Endothelial cell of umbilical vein (primary cell): ENCODE measurements around the gene DOCK1. TPM values are rescaled to one million over a fixed set of nuclear protein-coding genes. Genes with fewer than 3 reads are reported as not detected.
"Not testable (repeated sequence)": the region's sequence is repeated elsewhere in the genome, so short reads cannot be mapped to it uniquely, and the experiment has no call there.

Source experiments
- BruUV-seq: library from RNA; stranded (reverse); fragments of 400-500 nt; replicated peaks from 2 replicates; lab custom pipeline; 2021; lab: Mats Ljungman, UMichigan
- CTCF ChIA-PET: fragments of 300-600, 350-600 bp; sonication (Branson Sonifier 250); formaldehyde crosslinking; loops from one replicate; lab custom pipeline; 2021; ENCODE audit warnings: antibody characterized with exemption, inconsistent platforms; lab: Charles Lee
- POLR2A ChIA-PET: fragments of 300-600, 350-600 bp; sonication (Branson Sonifier 250); formaldehyde crosslinking; loops from one replicate; lab custom pipeline; 2021; ENCODE audit warnings: antibody characterized with exemption, inconsistent platforms; lab: Charles Lee
- DNase-seq: peaks from one replicate; pipeline ENCODE4 v3.0.0-alpha.2; 2011; ENCODE audit warnings: low read depth, low spot score
- FAIRE-seq: peaks from 2 replicates; lab custom pipeline; 2011; peaks lifted over from hg19 to GRCh38; lab: Jason Lieb, UNC
- H2AFZ ChIP-seq: 2 replicates; pipeline ENCODE4 v1.6.0; 2012; ENCODE audit warnings: low read depth, low read length, control low read depth, inconsistent platforms
- H3K27ac ChIP-seq: 2 replicates; pipeline ENCODE4 v1.5.1; 2011; ENCODE audit warnings: low read depth, mild to moderate bottlenecking, control low read depth, low read length, moderate library complexity; ENCODE audit not compliant: insufficient read depth
- H3K27me3 ChIP-seq, 2 experiments: 2 replicates each; pipeline versions ENCODE4 v1.6.0 to v1.6.1; 2011; ENCODE audit warnings: low read length in 2 of 2, mixed read lengths in 1 of 2; ENCODE audit not compliant: control insufficient read depth in 2 of 2, insufficient read depth in 2 of 2
- H3K36me3 ChIP-seq, 2 experiments: 2 replicates in 1 of 2; 3 replicates in 1 of 2; pipeline ENCODE4 v1.5.1; 2011; ENCODE audit warnings: low read length in 2 of 2, mild to moderate bottlenecking in 1 of 2, moderate library complexity in 1 of 2; ENCODE audit not compliant: control insufficient read depth in 2 of 2, insufficient read depth in 2 of 2; ENCODE audit errors: extremely low read depth in 1 of 2
- H3K4me1 ChIP-seq: 3 replicates; pipeline ENCODE4 v1.5.1; 2011; ENCODE audit warnings: mild to moderate bottlenecking, low read length; ENCODE audit not compliant: control insufficient read depth, insufficient read depth; ENCODE audit errors: extremely low read depth
- H3K4me2 ChIP-seq: 2 replicates; pipeline ENCODE4 v1.6.1; 2011; ENCODE audit warnings: low read length, control low read depth, mixed read lengths; ENCODE audit not compliant: insufficient read depth
- H3K4me3 ChIP-seq, 3 experiments: fragments of 200-600 bp in 1 of 3; sonication (generic), shearing (Covaris generic) in 1 of 3; replicated peaks in 1 of 3; 2 replicates each; pipeline ENCODE4 v1.5.1; 2011 to 2016; ENCODE audit warnings: control low read depth in 3 of 3, low read length in 3 of 3, mild to moderate bottlenecking in 2 of 3, inconsistent platforms in 1 of 3, low read depth in 1 of 3, moderate library complexity in 1 of 3; ENCODE audit not compliant: insufficient read depth in 1 of 3
- H3K79me2 ChIP-seq: 2 replicates; pipeline ENCODE4 v1.6.0; 2012; ENCODE audit warnings: low read length, inconsistent platforms; ENCODE audit not compliant: control insufficient read depth, insufficient read depth
- H3K9ac ChIP-seq: replicated peaks from 2 replicates; pipeline ENCODE3; 2011; ENCODE audit warnings: low read length, control low read depth; ENCODE audit not compliant: insufficient read depth; ENCODE audit errors: extremely low read depth
- H3K9me1 ChIP-seq: replicated peaks from 3 replicates; pipeline ENCODE4 v1.6.0; 2011; ENCODE audit warnings: mild to moderate bottlenecking, low read length; ENCODE audit not compliant: control insufficient read depth, insufficient read depth; ENCODE audit errors: extremely low read depth
- H3K9me3 ChIP-seq: replicated peaks from 2 replicates; pipeline ENCODE4 v1.5.1; 2012; ENCODE audit warnings: low read length, inconsistent platforms; ENCODE audit not compliant: control insufficient read depth, insufficient read depth
- H4K20me1 ChIP-seq: replicated peaks from 2 replicates; pipeline ENCODE3; 2011; ENCODE audit warnings: mild to moderate bottlenecking, low read length; ENCODE audit not compliant: control insufficient read depth, insufficient read depth; ENCODE audit errors: extremely low read depth
- CTCF ChIP-seq, 2 donors: IDR thresholded peaks; 1 replicate in 1 of 2; 2 replicates in 1 of 2; pipeline ENCODE4 v1.5.1; 2011; ENCODE audit warnings: low read length in 2 of 2, mild to moderate bottlenecking in 2 of 2, moderate library complexity in 2 of 2, control low read depth in 1 of 2, inconsistent platforms in 1 of 2, low read depth in 1 of 2; ENCODE audit not compliant: insufficient read depth in 1 of 2; ENCODE audit errors: extremely low read depth in 1 of 2
- EZH2 ChIP-seq: IDR thresholded peaks from 2 replicates; pipeline ENCODE4 v1.6.1; 2012; ENCODE audit warnings: borderline replicate concordance, low read depth, mild to moderate bottlenecking, moderate library complexity, low read length, inconsistent platforms; ENCODE audit not compliant: severe bottlenecking
- FOS ChIP-seq: IDR thresholded peaks from 2 replicates; pipeline ENCODE4 v1.6.1; 2011; ENCODE audit warnings: mild to moderate bottlenecking, low read length, moderate library complexity, borderline replicate concordance; ENCODE audit not compliant: insufficient read depth
- GATA2 ChIP-seq: IDR thresholded peaks from 2 replicates; pipeline ENCODE4 v1.7.0; 2011; ENCODE audit warnings: low read depth, mild to moderate bottlenecking, moderate library complexity, mixed read lengths, low read length; ENCODE audit not compliant: insufficient read length, insufficient read depth
- JUN ChIP-seq: IDR thresholded peaks from 2 replicates; pipeline ENCODE4 v1.6.1; 2011; ENCODE audit warnings: borderline replicate concordance, low read depth; ENCODE audit not compliant: insufficient read length, insufficient read depth
- MAX ChIP-seq: IDR thresholded peaks from 2 replicates; pipeline ENCODE4 v1.6.1; 2011; ENCODE audit not compliant: insufficient read depth, insufficient read length
- MYC ChIP-seq: IDR thresholded peaks from one replicate; pipeline ENCODE4 v1.6.1; 2011; ENCODE audit warnings: mild to moderate bottlenecking, low read depth, low read length
- POLR2A ChIP-seq: IDR thresholded peaks from 2 replicates; pipeline ENCODE4 v1.6.1; 2012; ENCODE audit warnings: low read depth, mild to moderate bottlenecking, control low read depth, low read length
- POLR2AphosphoS5 ChIP-seq: IDR thresholded peaks from 2 replicates; pipeline ENCODE4 v1.6.1; 2012; ENCODE audit warnings: low read depth, mild to moderate bottlenecking, control low read depth, low read length, moderate library complexity; ENCODE audit not compliant: insufficient read depth
- dilution Hi-C: fragments of 300-500 bp; cut with MboI; formaldehyde crosslinking; loops from one replicate; pipeline ENCODE4 v1.15.0; 2019; ENCODE audit warnings: low sequenced_read_pairs; ENCODE audit not compliant: extremely low pct_ligation_motif_present
- intact Hi-C: fragments of 100-400 bp; cut with micrococcal nuclease; formaldehyde crosslinking; loops from one replicate; pipeline ENCODE4 v1.10.0; 2022
- polyA plus RNA-seq, 4 experiments: library from polyadenylated mRNA; depleted of rRNA in 3 of 4; stranded (reverse) in 3 of 4; unstranded in 1 of 4; fragments of >200 nt; gene quantifications; 2 replicates each; pipeline versions ENCODE4 v1.2.1 to v1.2.3, GENCODE V29; 2011 to 2012; ENCODE audit warnings: missing spikeins in 1 of 4
- total RNA-seq: library from RNA; stranded (reverse); gene quantifications from 2 replicates; pipeline ENCODE4 v1.2.3, GENCODE V29; 2021

DOCK1 gene
- total and polyA plus RNA-seq, 2 donors (not counting 3 experiments of a cell fraction or from before 2014, with no cell fraction given), result 22.5 to 83.1 TPM

DNA sequence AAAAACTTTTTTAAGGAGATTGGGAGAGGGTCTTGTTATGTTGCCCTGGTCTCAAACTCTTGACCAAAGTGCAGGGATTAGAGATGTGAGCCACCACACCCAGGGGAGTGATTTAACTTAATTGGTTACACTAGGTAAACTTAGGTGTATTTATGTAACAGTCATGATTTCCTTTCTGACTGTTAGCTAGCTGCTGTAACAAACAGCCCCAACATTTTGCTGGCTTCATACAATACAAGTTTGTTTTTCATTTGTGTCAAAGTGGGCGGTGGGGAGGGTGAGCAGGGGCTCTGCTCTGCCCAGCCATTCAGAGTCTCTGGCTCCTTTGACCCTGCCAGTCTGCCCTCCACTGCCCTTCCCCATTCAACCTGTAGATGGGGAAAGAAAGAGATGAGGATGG, 9.3 kb downstream of the DOCK1 start:
- BruUV-seq, result no TSS peak
- H3K79me2 ChIP-seq, result peaks cover 93% of the 10 kb centered on the region
- H3K27me3 ChIP-seq, result no peaks in the 10 kb centered on the region
- no peak overlapping the region for H3K9ac ChIP-seq
- no peak overlapping the region for H3K4me3 ChIP-seq
- ChIA-PET POLR2A (no interaction called here), CTCF (no interaction called here)
- TF ChIP-seq MAX (no peak), CTCF (IDR thresholded peaks at IDR 0.05; ENCODE audit: extremely low read depth in 1 of 2, insufficient read depth in 1 of 2, low read depth in 1 of 2, low read length in 2 of 2) (no peak), FOS (no peak), GATA2 (no peak), POLR2AphosphoS5 (no peak), POLR2A (no peak), EZH2 (no peak), JUN (no peak), MYC (no peak)
- DNase-seq, result no peak
- no peaks in the 10 kb centered on the region for H3K9me3 ChIP-seq
- H3K36me3 ChIP-seq, result no peaks in the 10 kb centered on the region
- no peak for FAIRE-seq
- no peak overlapping the region for H2AFZ ChIP-seq
- H3K9me1 ChIP-seq, result peaks cover 3% of the 10 kb centered on the region
- intact Hi-C loops, result no loop called here
- no peak overlapping the region for H3K27ac ChIP-seq
- H3K4me1 ChIP-seq, result peaks cover 3% of the 10 kb centered on the region
- H4K20me1 ChIP-seq, result peaks cover 13% of the 10 kb centered on the region
- H3K4me2 ChIP-seq, result no peak overlapping the region
- dilution Hi-C loops, result no loop called here

DNA sequence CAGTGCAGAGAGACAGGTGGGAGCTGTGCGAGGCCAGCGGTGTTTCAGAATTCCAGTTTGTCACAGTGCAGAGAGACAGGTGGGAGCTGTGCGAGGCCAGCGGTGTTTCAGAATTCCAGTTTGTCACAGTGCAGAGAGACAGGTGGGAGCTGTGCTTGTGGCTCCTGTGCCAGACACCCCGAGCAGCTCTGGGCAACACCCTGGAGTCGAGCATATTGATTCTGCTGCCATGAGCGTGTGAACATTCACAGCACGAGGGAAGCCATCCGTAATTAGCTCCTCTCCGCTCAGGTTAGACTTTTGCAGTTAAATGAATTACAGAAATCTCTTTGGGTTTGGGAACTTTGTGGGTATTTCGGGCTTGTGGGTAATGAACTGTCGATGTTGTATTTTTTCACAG, 11.7 kb downstream of the DOCK1 start:
- H2AFZ ChIP-seq, H3K4me2 ChIP-seq, DNase-seq, BruUV-seq, H3K4me1 ChIP-seq, H3K9me1 ChIP-seq, dilution Hi-C loops, H3K9me3 ChIP-seq, H3K36me3 ChIP-seq, H3K27ac ChIP-seq, POLR2A ChIA-PET, intact Hi-C loops, H3K4me3 ChIP-seq, FAIRE-seq, H3K9ac ChIP-seq, H3K27me3 ChIP-seq: not testable (repeated sequence)
- H3K79me2 ChIP-seq, result peaks cover 89% of the 10 kb centered on the region
- H4K20me1 ChIP-seq, result peaks cover 13% of the 10 kb centered on the region
- CTCF ChIA-PET, result interaction anchor here (1.6 kb wide), 1 partner anchor 982 kb away, joined by 4 read pairs; no protein-coding TSS in a partner anchor
